GM21717 (cell line): ENCODE measurements around the gene NUDT19.

Source experiments
- ATAC-seq: cut with Tn5 transposase; IDR thresholded peaks from one replicate; pipeline ENCODE4 v1.9.1; 2021; ENCODE audit warnings: mild to moderate bottlenecking, moderate library complexity; ENCODE audit not compliant: unreplicated experiment

The NUDT19 gene

GRCh38 chr19:32757189-32757588 lies 65.6 kb downstream of the NUDT19 start:
- no peak for ATAC-seq
